COR-L47 (cell line): ENCODE results near the gene TOMM70.
A peak's percentile ranks its signal among the peaks of the same experiment; 100 is the strongest.
"Not testable (repeated sequence)": the region's sequence is repeated elsewhere in the genome, so short reads cannot be mapped to it uniquely, and the experiment has no call there.

Experiments used
- DNase-seq: peaks from one replicate; lab custom pipeline; 2025; lab: John Stamatoyannopoulos, UW

Gene TOMM70

DNA sequence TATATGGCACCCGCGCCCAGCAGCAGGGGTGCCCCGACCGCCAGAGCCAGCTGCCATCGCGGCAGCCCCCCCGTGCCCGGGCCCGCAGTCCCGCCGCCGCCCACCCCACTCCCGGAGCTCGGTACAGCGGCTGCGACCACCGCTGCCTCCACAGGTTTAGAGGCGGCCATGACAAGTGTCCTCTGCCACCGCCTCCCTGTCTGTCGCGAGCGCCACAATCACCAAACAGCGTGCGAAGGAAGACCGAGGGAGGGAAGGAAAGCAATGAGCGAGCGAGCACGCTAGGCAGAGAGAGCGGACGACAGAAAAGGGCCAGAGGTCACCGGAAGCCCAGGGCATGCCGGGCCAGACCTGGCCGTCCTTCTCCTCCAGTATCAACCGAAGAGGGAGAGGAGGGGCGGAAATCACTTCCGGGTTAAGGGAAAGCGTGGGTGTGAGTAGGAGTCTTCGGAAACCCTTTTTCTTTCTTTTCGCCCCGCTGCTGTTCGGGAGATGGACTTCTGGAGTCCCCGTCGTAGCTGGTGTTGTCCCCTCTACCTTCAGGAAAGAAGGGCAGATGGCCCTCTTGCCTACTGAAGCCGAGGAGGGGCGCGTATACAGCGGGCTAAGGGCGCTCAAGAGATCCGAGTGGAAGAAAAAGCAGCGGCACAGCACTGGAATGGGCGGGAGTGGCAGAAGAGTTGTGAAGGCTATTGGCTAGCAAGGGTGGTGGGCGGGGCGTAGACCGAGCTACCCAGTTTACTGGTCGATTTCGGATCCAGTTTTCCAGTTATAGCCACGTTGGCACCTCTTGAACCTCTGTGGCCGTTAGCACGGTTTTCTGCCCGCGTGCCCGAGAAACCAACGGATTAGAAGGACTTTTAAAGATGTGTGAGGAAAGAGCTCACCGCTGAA, at the start of gene TOMM70, which contains the start of gene LNP1:
Gene TOMM70, minus strand, starts transcription at position 310 of the 894 bp plus-strand sequence. Its CDS starts 140 bp downstream, at position 170.
Gene LNP1, plus strand, starts transcription at position 760 of the 894 bp plus-strand sequence. CDS start 28,191 bp downstream, outside the sequence.
- peak; percentile 100 for DNase-seq

DNA sequence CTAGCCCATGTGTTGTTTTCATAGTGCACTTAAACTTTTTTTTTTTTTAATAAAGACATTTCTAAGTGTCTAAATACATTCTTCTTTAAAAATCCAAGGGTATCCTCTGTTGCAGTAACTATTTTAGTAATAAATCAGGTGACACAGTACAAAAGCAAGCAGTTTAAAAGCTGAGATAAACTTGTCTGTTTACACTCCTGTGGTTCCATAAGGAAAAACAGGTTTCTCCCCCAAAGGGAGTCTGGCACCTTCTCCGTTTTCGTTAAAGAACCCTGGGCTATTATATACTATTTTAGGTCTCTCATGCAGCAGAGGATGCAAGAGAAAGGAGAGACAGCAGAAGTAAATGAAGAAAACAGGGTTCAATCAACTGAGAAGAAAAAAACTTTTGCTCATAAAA, 48.3 kb upstream of the TOMM70 start:
- no peak for DNase-seq

DNA sequence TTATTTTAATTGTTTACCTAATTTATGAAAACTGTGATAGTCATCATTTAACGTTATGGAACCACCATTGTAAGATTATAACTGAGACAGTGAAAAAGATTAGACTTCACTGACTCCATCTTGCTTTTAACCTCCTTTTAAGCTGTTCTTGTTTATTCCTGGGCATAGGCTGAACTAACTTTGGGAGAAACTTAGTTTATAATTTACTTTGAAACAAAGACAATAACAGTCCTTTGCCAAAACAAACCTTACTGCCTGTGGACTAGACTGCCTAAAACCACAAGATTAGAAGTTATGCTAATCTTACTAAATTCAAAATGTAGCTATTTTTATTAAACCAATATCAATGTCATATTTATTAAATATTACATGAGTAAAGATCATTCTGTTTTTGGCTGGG, 47.2 kb upstream of the TOMM70 start:
- no peak for DNase-seq

DNA sequence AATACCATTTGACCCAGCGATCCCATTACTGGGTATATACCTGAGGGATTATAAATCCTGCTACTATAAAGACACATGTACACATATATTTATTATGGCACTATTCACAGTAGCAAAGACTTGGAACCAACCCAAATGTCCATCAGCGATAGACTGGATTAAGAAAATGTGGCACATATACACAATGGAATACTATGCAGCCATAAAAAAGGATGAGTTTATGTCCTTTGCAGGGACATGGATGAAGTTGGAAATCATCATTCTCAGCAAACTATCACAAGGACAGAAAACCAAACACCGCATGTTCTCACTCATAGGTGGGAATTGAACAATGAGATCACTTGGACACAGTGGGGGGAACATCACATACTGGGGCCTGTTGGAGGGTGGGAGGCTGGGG, 46.2 kb upstream of the TOMM70 start:
- DNase-seq = not testable (repeated sequence)

DNA sequence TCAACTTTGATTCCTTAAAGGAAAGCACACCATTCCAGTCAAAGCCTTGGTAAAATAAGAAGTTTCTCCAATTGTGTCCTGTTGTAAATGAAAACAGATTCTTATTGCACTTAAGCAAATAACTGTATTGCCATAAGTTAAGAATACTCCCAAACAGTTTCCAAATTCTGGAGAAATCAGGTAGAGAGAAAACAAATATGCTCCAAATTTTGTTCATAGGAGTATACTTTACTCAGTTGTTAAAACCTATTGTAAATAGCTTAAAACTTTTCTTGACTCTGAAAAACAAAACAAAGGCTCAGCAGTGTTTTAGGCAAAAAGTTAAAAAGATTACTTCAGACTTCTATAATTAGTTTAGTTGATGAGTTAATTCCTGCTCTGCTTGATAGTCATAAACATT, 42.8 kb upstream of the TOMM70 start:
- no peak for DNase-seq

DNA sequence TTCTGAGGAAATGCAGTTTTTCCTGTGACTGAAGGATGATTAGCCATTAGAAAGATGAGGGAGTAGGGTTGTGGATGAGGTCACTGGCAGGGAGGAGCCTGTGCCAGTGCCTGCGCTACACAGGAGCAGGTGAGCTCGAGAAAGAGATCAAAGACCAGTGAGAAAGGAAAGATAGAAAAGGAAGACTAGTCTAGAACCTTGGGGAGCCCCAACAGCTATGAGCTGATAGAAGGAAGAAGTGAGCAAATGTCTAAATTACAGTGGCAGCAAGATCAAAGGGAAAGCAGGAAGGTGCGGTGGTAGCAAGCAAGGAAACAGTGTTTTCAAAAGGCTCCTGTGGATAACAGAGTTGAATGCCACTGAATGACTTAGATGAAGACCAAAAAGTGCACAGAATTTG, 40.0 kb upstream of the TOMM70 start:
- DNase-seq = no peak

DNA sequence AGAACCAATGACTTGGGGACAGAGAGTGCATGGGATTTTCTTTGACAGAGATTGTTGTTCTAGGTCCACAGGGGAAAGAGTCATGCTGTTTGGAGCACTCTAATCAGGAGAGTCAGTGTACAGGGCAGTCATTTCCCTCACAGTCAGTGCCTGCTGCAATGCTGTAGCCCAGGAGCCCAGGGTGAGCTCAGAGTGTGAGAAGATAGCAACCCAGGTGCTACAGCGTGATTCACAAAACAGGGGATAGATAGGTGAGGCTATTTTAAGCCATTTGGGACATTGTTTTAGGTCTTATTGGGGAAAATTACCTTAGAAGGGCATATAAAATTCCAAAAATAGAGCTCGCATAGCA, 37.7 kb upstream of the TOMM70 start:
- no peak for DNase-seq

DNA sequence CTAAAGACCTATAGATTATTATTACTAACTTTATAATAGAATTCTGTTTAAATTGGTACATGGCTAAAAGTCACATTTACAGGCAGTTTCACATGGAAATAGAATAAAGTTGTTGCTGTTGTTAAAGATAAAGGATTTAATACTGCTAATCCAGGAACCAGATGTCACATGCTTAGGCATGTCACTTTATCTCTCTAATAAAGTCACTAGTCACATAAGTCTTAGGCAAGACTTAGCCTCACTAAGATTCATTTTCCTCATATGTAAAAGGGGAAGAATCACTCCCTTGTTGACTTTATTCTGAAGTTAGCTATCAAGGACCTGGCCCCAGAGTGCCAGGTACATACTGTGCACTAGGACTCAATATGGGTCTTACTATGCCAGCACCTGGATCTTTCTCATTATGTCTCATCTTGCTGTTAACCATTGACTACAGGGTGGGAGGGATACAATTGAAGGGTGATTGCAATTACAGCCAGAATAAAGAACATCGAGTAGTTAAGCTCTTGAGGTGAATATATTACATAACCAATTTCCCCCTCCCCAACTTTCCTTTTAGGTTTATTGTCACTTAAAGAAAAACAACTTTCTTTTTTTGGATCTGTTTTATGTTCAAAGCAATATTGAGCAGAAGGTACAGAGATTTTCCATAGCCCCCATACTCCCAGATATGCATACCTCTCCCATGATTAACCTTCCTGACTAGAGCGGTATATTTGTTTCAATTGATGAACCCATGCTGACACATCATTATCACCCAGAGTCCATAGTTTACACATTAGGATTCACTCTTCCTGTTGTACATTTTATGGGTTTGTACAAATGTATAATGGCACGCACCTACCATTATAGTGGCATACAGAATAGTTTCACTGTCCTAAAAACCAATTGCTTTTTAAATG, 37.1 kb upstream of the TOMM70 start:
- no peak for DNase-seq

DNA sequence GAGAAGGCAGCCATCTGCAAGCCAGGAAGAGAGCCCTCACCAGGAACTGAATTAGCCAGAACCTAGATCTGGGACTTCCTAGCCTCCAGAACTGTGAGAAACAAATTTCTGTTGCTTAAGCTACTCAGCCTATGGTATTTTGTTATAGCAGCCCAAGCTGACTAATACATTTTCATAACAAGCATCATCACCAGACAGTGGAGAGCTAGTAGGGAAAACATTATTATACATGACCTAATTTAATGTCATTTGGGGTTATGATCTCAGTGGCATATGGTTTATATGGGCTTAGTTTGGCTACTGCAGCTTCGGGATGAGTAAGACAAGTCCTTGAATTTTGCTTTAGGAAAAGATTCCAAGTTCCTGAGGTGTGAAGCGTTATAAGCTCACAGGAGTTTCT, 36.1 kb upstream of the TOMM70 start:
- no peak for DNase-seq

DNA sequence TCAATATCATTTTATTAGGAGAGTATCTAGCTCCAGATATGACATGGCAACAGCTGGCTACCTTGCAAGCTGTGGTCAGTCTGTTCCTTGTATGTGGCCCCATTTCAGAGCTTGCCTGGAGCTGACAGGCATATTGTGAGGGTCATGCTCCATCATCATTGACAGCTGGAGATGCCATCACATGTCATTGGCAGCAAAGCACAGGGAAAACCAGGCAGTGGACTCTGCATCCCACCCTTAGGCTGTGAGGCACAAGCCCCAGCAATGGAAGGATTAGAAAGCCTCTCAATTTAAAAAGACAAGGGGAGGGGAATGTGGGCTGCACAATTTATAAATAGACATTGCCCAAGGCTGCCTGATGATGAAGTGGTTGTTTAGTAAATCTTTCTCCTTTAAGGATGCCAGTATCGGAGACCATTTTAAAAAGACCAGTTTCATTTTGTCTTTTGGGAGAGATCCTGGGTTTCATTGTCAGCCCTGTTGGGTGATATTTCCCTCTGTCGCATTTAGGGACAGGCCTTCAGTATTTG, 28.4 kb upstream of the TOMM70 start:
- DNase-seq = no peak

DNA sequence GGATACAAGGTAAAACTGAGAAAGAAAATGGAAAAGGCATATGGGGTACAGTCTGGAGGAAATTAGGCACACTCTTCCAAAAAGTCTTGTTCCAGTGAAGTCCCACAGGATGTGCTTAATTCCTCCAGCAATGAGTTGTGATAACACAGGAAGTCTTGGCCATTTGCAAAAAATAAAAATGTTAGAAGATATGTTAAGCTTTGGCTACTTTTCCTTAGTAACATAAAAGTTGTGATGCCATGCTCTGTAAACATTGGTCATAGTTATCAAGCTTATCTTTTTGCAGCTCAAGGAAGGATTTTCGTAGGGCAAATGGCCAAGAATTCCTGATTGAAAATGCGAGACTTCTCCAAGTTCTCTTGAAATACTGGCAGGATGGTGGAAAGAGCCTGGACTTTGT, 26.8 kb upstream of the TOMM70 start:
- no peak for DNase-seq

DNA sequence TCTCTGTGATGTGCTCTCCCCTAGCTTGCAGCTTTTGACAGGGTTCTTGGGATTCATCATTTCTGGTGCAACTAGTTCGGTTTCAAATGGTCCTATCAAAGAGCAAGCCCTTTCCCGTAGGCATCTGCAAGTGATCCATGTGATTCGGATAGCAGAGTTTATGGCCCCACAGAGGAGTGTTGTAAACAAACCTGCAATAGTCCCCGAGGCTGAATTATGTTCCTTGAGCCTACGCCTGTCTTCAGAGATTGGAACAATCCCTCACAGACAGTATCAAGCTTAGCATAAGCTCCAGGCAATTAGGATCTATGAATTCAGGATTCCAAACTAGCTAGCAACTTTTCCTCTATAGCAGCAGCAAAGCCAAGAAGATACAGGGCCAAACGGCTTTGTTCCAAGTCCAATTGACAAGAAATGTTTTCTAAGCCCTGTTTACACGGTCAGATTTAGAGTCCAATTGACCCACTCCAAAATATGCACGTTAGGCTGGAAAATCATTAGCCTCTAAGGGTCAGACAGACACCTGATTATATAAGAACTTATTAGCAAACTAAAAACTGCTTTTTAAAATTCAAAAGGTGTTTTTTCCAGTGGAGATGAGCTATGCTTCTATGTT, 25.3 kb upstream of the TOMM70 start:
- no peak for DNase-seq

DNA sequence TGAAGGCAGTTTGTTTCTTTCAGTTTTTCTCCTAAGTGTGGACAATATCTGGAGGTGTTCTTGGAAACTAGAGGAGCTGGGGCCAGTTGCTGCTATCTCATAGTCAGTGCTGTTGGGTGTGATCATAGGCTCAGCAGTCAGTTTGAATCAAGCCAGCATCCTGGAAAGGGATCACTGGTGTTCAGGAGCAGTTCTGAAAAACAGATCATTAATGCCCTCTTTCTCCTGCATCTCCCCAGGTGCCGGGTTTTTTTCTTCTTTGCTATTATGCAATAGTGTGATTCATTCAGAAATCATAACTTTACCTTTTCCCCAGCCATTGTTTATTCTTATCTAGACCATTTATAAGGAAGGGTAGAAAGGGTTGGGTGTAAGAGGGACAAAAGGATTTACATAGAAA, 24.4 kb upstream of the TOMM70 start:
- no peak for DNase-seq

DNA sequence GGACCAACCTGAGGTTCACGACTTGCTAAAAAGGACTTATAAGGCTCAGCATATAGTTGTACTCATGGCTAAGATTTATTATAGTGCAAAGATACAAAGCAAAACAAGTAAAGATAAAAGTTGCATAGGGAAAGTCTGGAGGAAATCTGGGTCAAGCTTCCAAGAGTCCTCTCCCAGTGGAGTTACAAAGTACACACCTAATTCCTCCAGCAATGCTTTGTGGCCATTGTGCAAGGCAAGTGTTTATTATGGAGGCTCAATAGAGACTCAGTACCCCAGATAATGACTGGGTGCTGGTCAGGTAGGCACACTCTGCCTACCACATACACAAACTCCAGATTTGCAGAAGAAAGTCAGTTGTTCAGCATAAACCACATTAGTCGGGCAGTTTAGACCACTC, 23.4 kb upstream of the TOMM70 start:
- DNase-seq = no peak

DNA sequence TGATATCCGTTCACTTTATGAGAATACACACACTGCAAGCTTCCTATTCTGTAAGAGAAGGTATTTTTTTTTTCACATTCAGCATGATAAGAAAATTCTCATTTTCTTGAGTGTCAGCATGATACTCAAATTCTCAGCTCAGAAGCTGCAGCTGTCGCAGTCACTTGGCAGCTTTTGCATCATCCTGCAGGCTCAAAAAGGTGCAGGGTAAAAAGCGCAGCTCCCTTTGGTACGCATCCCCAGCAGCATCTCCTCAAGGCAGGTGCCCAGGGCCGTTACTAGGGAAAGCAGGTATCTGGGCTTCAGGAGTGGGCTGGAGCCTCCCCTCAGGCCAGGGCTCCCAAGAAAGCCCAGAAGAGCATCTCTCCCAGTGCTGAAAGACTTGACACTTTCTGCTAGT, 22.7 kb upstream of the TOMM70 start:
- no peak for DNase-seq

DNA sequence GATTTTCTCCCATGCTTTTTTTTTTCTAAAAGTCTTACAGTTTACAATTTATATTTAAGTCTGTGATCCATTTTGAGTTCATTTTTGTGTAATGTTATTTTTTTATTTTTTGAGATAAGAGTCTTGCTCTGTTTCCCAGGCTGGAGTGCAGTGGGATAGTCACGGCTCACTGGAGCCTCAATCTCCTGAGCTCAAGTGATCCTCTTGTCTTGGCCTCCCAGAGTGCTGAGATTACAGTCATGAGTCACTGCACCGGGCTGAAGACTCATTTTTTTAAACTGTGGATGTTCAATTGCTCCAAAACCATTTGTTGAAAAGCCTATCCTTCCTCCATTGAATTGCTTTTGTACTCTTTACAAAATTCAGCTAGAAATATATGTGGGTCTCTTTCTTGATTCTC, 20.0 kb upstream of the TOMM70 start:
- DNase-seq = no peak

DNA sequence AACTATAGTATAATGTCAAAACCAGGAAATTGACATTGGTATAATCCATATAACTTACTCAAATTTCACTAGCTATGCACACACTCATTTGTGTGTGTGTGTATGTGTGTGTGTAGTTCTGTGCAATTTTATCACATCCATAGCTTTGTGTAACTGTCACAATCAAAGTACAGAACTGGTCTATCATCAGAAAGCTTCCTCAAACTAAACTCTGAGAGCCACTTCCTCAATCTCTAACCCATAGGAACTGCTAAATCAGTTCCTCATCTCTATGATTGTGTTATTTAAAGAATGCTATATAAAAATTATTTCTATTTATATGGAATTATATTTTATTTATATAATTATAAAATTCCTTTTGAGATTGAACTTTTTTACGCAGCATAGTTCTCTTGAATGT, 18.5 kb upstream of the TOMM70 start:
- DNase-seq = no peak

DNA sequence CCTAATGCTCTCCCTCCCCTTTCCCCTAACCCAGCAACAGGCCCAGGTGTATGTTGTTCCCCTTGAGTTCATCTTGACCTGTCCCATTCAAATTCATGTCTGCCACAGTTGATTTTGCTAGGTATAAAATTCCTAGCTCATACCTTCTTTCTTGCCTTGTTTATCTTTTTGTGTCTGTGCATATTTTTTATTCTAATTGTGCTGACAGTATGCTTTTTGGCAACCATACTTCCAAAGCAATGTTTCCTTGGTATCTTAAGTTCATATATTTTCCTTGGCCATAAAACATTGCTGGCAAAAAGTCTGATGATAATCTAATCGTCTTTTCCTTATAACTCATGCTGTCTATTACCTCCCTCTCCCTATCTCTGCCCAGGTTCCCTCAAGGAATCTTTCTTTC, 16.0 kb upstream of the TOMM70 start:
- DNase-seq = no peak

DNA sequence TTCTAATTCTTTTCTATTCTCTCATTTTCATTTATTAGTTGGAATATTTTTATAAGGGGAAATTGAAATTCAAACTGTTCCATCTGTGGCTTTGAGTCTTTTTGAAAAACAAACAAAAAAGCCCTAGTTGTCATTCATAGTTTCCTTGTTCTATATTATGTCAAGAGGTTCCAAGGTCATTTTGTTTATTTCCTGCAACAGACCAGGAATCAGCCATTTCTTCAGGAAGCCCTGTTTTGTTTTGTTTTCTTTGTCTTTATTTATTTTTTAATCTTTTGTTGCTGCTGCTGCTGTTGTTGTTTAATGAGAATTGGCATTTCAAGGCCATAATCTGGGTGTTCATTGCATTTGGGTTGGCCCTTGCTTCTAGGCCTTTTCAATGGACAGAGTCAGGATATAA, 15.3 kb upstream of the TOMM70 start:
- no peak for DNase-seq

DNA sequence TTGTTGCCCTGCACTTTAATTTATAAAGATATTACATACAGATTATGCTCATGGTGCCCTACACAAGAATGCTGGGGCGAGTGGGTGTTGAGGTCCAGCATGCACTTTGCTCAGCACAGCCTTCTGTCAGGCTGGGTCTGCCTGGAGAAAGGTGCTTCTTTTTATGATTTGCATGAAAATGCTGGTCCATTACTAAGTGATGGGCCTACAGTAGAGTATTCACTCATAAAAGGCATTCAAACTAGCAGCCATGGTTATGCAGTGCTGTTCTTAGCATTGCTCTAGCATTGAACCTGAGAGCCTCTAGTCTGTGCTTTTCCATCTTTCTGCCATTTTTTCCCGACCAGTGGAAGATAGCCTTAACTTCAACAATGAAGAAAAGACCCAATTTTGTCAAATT, 12.7 kb upstream of the TOMM70 start:
- no peak for DNase-seq

DNA sequence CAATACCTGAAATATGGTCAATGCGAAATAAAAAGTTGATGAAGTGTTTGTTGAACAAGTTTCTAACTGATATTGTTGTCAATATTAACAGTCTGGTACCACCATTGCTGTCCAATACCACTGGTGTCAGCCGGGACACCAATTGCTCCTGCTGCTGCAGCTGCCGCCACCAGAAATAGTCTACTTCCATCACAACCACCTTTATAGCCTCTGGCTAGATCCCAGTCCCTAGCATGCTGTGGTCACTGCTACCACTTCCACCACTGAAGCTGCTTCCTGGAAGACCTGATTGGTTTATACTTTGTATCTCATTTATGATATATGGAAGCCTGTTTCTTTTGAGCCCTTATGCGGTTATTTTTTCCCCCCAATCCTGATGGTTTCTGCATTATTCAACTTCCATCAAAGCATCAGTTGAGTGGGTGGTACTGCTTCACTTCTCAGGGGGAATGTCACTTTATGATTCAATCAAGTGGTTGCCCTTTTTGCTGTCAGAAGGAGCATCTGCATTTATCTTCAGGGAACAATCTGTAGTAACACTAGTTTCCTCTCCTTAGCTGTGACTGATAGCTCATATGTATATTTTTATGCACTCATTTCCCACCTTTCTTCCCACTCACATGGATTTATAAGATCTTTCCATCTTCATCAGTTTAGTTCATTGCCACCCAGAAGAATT, 12.2 kb upstream of the TOMM70 start:
- no peak for DNase-seq
